GM12891 (cell line): ENCODE results near the gene CCNDBP1.

Experiments
- PAX5 ChIP-seq: IDR thresholded peaks from 2 replicates; pipeline ENCODE4 v1.6.1; 2011; ENCODE audit warnings: low read length, moderate library complexity, mild to moderate bottlenecking; ENCODE audit not compliant: insufficient read depth, severe bottlenecking
- POLR2A ChIP-seq: IDR thresholded peaks from 2 replicates; pipeline ENCODE4 v1.6.1; 2011; ENCODE audit warnings: low read depth, low read length, control low read depth
- POLR2AphosphoS5 ChIP-seq: IDR thresholded peaks from 2 replicates; pipeline ENCODE4 v1.6.1; 2011; ENCODE audit warnings: low read depth, low read length, control low read depth
- TAF1 ChIP-seq: IDR thresholded peaks from 2 replicates; pipeline ENCODE4 v1.6.1; 2011; ENCODE audit warnings: low read depth, low read length, control low read depth

DNA sequence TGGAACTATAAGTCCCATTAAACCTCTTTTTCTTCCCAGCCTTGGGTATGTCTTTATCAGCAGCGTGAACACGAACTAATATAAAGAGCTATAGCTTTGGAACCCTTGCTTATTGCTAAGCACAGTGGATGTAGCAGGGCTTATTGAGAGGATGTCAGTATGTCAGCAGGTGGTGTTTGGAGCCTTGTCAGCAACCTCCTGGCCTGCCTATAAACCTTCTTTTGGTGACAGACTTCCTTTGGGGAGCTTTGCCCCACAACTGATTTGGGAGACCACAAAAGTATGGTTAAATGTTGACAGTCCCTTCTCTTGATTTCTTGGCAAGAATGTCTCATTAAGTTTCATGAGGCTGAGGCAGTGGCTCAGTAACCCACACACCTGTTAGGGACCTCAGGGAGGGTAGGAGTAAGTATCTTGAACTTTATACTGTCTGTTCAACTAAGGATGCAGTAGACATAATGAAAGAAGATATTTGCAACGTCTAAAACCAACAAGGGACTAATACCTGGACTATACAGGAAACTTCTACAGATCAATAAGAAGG, 14.8 kb downstream of the CCNDBP1 start:
- TF ChIP-seq POLR2A (no peak), TAF1 (no peak), POLR2AphosphoS5 (no peak), PAX5 (no peak)
